ENCODE data around the gene TBCK. TPM values are rescaled to one million over a fixed set of nuclear protein-coding genes. Genes with fewer than 3 reads are reported as not detected.

TBCK gene
- total and polyA plus RNA-seq, 2 experiments from 2014 or later, result 13.9 to 28.9 TPM

DNA sequence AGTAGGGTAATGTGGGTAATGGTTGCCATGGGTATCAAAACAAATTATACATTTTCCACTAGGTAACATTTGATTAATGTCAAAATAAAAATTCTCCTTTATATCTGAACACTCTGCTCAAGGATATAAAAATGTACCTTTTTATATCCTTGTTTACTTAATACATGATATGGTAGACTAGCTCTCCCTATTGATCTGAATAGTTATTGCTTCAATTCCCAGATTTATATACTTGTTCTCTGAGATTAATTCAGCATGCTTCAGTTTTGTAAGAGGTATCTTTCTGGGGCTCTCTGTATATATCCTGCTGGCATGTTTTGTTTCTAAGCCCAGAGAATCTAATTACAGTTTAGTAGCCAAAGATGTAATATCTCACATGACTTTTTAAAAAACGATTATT, 251.0 kb downstream of the TBCK start:
- Mint-ChIP-seq H3K27me3 (ENCODE audit: insufficient read depth, low read depth, poor library complexity) (no peaks in the 10 kb centered on the region), H3K27ac (no peak overlapping the region), H3K9me3 (peaks cover 14% of the 10 kb centered on the region; the same call in 2 of the 3 replicates), H3K4me1 (peaks cover 10% of the 10 kb centered on the region), H3K36me3 (ENCODE audit: low read depth) (peaks cover 3% of the 10 kb centered on the region; the same call in 1 of the 3 replicates), H3K4me3 (no peak overlapping the region)
- H3K27ac ChIP-seq (ENCODE audit: low read depth), result no peak overlapping the region
- no peak overlapping the region for H3K4me3 ChIP-seq
- H3K4me2 ChIP-seq, result no peak overlapping the region
- no peak overlapping the region for H2AFZ ChIP-seq
- no peaks in the 10 kb centered on the region for H3K79me2 ChIP-seq (replicated peaks; ENCODE audit: insufficient read depth)
- TF ChIP-seq JUNB (IDR thresholded peaks at IDR 0.05; ENCODE audit: unreplicated experiment), result no peak
- TF ChIP-seq CREB1 (CRISPR knock-in tag; IDR thresholded peaks at IDR 0.05; ENCODE audit: low read depth), result no peak
- TF ChIP-seq, protein P1, sequence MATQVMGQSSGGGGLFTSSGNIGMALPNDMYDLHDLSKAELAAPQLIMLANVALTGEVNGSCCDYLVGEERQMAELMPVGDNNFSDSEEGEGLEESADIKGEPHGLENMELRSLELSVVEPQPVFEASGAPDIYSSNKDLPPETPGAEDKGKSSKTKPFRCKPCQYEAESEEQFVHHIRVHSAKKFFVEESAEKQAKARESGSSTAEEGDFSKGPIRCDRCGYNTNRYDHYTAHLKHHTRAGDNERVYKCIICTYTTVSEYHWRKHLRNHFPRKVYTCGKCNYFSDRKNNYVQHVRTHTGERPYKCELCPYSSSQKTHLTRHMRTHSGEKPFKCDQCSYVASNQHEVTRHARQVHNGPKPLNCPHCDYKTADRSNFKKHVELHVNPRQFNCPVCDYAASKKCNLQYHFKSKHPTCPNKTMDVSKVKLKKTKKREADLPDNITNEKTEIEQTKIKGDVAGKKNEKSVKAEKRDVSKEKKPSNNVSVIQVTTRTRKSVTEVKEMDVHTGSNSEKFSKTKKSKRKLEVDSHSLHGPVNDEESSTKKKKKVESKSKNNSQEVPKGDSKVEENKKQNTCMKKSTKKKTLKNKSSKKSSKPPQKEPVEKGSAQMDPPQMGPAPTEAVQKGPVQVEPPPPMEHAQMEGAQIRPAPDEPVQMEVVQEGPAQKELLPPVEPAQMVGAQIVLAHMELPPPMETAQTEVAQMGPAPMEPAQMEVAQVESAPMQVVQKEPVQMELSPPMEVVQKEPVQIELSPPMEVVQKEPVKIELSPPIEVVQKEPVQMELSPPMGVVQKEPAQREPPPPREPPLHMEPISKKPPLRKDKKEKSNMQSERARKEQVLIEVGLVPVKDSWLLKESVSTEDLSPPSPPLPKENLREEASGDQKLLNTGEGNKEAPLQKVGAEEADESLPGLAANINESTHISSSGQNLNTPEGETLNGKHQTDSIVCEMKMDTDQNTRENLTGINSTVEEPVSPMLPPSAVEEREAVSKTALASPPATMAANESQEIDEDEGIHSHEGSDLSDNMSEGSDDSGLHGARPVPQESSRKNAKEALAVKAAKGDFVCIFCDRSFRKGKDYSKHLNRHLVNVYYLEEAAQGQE (IDR thresholded peaks at IDR 0.05; ENCODE audit: unreplicated experiment), result no peak
- TF ChIP-seq EZH2phosphoT487 (IDR thresholded peaks at IDR 0.05; ENCODE audit: unreplicated experiment), result no peak
- no peak for TF ChIP-seq NANOG (IDR thresholded peaks at IDR 0.05; ENCODE audit: borderline replicate concordance)
- TF ChIP-seq POLR2AphosphoS5 (IDR thresholded peaks at IDR 0.05; ENCODE audit: low read depth), result no peak
- TF ChIP-seq, protein P2, sequence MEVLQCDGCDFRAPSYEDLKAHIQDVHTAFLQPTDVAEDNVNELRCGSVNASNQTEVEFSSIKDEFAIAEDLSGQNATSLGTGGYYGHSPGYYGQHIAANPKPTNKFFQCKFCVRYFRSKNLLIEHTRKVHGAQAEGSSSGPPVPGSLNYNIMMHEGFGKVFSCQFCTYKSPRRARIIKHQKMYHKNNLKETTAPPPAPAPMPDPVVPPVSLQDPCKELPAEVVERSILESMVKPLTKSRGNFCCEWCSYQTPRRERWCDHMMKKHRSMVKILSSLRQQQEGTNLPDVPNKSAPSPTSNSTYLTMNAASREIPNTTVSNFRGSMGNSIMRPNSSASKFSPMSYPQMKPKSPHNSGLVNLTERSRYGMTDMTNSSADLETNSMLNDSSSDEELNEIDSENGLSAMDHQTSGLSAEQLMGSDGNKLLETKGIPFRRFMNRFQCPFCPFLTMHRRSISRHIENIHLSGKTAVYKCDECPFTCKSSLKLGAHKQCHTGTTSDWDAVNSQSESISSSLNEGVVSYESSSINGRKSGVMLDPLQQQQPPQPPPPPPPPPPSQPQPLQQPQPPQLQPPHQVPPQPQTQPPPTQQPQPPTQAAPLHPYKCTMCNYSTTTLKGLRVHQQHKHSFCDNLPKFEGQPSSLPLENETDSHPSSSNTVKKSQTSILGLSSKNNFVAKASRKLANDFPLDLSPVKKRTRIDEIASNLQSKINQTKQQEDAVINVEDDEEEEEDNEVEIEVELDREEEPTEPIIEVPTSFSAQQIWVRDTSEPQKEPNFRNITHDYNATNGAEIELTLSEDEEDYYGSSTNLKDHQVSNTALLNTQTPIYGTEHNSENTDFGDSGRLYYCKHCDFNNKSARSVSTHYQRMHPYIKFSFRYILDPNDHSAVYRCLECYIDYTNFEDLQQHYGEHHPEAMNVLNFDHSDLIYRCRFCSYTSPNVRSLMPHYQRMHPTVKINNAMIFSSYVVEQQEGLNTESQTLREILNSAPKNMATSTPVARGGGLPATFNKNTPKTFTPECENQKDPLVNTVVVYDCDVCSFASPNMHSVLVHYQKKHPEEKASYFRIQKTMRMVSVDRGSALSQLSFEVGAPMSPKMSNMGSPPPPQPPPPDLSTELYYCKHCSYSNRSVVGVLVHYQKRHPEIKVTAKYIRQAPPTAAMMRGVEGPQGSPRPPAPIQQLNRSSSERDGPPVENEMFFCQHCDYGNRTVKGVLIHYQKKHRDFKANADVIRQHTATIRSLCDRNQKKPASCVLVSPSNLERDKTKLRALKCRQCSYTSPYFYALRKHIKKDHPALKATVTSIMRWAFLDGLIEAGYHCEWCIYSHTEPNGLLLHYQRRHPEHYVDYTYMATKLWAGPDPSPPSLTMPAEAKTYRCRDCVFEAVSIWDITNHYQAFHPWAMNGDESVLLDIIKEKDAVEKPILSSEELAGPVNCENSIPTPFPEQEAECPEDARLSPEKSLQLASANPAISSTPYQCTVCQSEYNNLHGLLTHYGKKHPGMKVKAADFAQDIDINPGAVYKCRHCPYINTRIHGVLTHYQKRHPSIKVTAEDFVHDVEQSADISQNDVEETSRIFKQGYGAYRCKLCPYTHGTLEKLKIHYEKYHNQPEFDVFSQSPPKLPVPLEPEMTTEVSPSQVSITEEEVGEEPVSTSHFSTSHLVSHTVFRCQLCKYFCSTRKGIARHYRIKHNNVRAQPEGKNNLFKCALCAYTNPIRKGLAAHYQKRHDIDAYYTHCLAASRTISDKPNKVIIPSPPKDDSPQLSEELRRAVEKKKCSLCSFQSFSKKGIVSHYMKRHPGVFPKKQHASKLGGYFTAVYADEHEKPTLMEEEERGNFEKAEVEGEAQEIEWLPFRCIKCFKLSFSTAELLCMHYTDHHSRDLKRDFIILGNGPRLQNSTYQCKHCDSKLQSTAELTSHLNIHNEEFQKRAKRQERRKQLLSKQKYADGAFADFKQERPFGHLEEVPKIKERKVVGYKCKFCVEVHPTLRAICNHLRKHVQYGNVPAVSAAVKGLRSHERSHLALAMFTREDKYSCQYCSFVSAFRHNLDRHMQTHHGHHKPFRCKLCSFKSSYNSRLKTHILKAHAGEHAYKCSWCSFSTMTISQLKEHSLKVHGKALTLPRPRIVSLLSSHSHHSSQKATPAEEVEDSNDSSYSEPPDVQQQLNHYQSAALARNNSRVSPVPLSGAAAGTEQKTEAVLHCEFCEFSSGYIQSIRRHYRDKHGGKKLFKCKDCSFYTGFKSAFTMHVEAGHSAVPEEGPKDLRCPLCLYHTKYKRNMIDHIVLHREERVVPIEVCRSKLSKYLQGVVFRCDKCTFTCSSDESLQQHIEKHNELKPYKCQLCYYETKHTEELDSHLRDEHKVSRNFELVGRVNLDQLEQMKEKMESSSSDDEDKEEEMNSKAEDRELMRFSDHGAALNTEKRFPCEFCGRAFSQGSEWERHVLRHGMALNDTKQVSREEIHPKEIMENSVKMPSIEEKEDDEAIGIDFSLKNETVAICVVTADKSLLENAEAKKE (CRISPR knock-in tag; IDR thresholded peaks at IDR 0.05), result no peak
- TF ChIP-seq STAT1 (IDR thresholded peaks at IDR 0.05; ENCODE audit: unreplicated experiment), result no peak
- no peak for TF ChIP-seq ZNF114 (CRISPR knock-in tag; IDR thresholded peaks at IDR 0.05)
- TF ChIP-seq, protein P3, sequence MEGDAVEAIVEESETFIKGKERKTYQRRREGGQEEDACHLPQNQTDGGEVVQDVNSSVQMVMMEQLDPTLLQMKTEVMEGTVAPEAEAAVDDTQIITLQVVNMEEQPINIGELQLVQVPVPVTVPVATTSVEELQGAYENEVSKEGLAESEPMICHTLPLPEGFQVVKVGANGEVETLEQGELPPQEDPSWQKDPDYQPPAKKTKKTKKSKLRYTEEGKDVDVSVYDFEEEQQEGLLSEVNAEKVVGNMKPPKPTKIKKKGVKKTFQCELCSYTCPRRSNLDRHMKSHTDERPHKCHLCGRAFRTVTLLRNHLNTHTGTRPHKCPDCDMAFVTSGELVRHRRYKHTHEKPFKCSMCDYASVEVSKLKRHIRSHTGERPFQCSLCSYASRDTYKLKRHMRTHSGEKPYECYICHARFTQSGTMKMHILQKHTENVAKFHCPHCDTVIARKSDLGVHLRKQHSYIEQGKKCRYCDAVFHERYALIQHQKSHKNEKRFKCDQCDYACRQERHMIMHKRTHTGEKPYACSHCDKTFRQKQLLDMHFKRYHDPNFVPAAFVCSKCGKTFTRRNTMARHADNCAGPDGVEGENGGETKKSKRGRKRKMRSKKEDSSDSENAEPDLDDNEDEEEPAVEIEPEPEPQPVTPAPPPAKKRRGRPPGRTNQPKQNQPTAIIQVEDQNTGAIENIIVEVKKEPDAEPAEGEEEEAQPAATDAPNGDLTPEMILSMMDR (conservative IDR thresholded peaks at IDR 0.05; ENCODE audit: low read depth in 2 of 2), result no peak
- TF ChIP-seq, protein P4, sequence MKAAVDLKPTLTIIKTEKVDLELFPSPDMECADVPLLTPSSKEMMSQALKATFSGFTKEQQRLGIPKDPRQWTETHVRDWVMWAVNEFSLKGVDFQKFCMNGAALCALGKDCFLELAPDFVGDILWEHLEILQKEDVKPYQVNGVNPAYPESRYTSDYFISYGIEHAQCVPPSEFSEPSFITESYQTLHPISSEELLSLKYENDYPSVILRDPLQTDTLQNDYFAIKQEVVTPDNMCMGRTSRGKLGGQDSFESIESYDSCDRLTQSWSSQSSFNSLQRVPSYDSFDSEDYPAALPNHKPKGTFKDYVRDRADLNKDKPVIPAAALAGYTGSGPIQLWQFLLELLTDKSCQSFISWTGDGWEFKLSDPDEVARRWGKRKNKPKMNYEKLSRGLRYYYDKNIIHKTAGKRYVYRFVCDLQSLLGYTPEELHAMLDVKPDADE (IDR thresholded peaks at IDR 0.05), result no peak
- TF ChIP-seq ZNF331 (CRISPR knock-in tag; IDR thresholded peaks at IDR 0.05; ENCODE audit: low read depth), result no peak
- no peak for TF ChIP-seq EZH2 (IDR thresholded peaks at IDR 0.05; ENCODE audit: low read depth, unreplicated experiment)
- ATAC-seq (no peak), DNase-seq (ENCODE audit: low spot score) (no peak)
- no peaks in the 10 kb centered on the region for H3K36me3 ChIP-seq (ENCODE audit: insufficient read depth)
- peaks cover 5% of the 10 kb centered on the region; the same call in 1 of the 2 replicates for H3K4me1 ChIP-seq (ENCODE audit: insufficient read depth)
- no peaks in the 10 kb centered on the region for H3K27me3 ChIP-seq (ENCODE audit: insufficient read depth)
- H4K20me1 ChIP-seq (replicated peaks; ENCODE audit: insufficient read depth), result no peaks in the 10 kb centered on the region
- no peaks in the 10 kb centered on the region for H3F3A ChIP-seq (replicated peaks; ENCODE audit: low read depth)
- peaks cover 10% of the 10 kb centered on the region; the same call in 1 of the 2 replicates for H3K9me2 ChIP-seq (ENCODE audit: insufficient read depth)

Data from GM23338 (cell line).